Spleen (tissue), 7 donors: ENCODE results near the gene LIPE.

Source experiments
- CTCF ChIP-seq, 11 experiments: fragments of 200-600 bp in 7 of 11; fragments of 450-650 bp in 4 of 11; sonication (generic) in 4 of 11; IDR thresholded peaks in 8 of 11; conservative IDR thresholded peaks in 3 of 11; 1 replicate in 7 of 11; 2 replicates in 4 of 11; pipeline versions ENCODE4 v1.4.0 to v1.8.0; 2016 to 2021; ENCODE audit warnings: antibody characterized with exemption in 11 of 11, inconsistent platforms in 4 of 11, mild to moderate bottlenecking in 1 of 11
- POLR2A ChIP-seq, 3 donors: fragments of 450-650 bp; IDR thresholded peaks; one replicate each; pipeline ENCODE4 v1.5.1; 2017; ENCODE audit warnings: antibody characterized with exemption in 3 of 3, mild to moderate bottlenecking in 1 of 3
- POLR2AphosphoS5 ChIP-seq, 3 donors: sonication (generic); formaldehyde crosslinking; IDR thresholded peaks; one replicate each; pipeline ENCODE4 v1.5.1; 2017; ENCODE audit warnings: antibody characterized with exemption in 3 of 3
- donor health status: DM: no; HTN: no; CAD: no; lungs with moderate emphysema.
- donor health status: DM: no; HTN: no; CAD: no.
- donor health status: DM: no; HTN: no; CAD: no.

- TF ChIP-seq POLR2A (IDR thresholded peaks at IDR 0.05) (no peak), CTCF (IDR thresholded peaks at IDR 0.05 in 8 of 11, conservative IDR thresholded peaks at IDR 0.05 in 3 of 11) (no peak), POLR2AphosphoS5 (IDR thresholded peaks at IDR 0.05) (no peak)
Observed at GRCh38 chr19:42368765-42369164, 58.4 kb downstream of the LIPE start.
